HG03575 (cell line): ENCODE data around the gene PRAC2.
"Not testable (repeated sequence)": the region's sequence is repeated elsewhere in the genome, so short reads cannot be mapped to it uniquely, and the experiment has no call there.

Experiments
- ATAC-seq: cut with Tn5 transposase; IDR thresholded peaks from one replicate; pipeline ENCODE4 v1.9.1; 2021; ENCODE audit not compliant: unreplicated experiment, insufficient number of reproducible peaks, low FRiP score; ENCODE audit errors: extremely low read depth

Gene PRAC2

DNA sequence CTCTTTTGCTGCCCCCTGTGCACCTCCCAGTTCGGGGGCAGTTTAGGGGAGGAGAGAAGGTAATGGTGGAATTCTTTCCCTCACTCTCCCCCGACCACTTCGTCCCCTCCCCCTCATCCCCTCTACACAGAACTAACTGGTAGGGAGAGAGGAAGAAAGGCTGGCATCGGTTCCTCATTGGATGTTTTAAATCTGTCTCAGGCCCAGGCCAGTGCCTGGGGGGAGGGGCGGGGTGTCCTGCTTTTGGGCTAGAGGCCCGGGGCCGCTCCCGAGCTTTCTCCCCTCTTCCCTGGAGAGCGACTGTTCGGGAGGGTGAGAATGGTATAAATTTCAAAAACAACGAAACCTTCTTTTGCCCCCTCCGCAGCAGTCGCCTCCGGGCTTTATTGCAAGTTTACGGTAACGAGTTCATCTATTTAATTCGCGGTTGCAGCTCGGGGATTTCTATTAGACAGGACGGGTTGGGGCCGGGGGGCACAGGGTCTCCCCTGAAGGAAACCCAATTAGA lies at the start of gene PRAC2:
TSS of gene PRAC2 (plus strand) at position 271 of the 508 bp plus-strand sequence. CDS start 1,226 bp downstream, outside the sequence.
- ATAC-seq = no peak

DNA sequence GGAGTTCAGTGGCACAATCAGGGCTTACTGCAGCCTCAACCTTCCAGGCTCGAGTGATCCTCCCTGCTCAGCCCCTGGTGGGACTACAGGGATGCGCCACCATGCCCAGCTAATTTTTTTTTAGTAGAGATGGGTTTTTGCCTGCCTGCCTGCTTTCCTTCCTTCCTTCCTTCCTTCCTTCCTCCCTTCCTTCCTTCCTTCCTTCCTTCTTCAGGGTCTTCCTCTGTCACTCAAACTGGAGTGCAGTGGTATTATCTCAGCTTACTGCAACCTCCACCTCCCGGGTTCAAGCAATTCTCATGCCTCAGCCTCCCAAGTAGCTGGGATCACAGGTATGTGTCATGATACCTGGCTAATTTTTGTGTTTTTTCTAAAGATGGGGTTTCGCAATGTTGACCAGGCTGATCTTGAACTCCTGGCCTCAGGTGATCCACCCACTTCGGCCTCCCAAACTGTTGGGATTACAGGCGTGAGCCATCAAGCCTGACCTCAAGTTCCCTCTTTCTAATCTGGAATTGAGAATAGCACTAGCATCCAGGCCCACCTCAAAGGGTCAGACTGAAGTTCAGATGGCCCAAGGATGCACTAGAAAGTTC lies 45.9 kb upstream of the PRAC2 start:
- no peak for ATAC-seq

- no peak for ATAC-seq
Measured at GRCh38 chr17:48678141-48678971, 44.6 kb upstream of the PRAC2 start.

DNA sequence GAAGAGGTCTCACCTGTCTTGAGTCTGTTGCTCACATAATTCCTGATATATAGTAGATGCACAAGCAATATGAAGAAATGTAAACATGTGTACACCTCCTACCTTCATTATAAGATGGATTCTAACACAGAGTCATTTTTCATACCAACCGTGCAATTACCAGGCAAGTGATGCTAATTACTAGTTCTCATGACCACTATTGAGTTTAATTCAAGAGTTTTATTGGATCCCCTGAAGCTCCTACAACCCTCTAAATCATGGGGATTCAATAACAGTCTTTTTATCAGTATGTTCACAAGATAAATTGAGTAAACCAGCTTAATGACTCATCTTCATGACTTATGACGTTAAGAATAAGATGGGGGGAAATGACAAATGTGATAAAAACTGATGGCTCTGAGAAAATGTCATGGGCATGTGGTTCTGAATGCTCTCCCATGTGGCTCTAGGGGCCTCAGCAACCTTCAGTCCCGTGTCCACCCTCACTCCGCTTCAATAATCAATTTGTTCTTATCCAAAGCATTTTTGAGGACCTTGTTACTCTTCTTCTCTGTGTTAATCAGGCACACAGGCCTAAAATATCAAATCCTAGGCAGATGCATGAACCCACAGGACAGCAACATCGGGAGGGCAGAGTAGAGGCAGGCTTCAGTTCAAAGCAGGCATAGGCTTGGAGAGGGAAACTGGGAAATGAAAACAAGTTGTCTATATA lies 43.4 kb upstream of the PRAC2 start:
- ATAC-seq = no peak

DNA sequence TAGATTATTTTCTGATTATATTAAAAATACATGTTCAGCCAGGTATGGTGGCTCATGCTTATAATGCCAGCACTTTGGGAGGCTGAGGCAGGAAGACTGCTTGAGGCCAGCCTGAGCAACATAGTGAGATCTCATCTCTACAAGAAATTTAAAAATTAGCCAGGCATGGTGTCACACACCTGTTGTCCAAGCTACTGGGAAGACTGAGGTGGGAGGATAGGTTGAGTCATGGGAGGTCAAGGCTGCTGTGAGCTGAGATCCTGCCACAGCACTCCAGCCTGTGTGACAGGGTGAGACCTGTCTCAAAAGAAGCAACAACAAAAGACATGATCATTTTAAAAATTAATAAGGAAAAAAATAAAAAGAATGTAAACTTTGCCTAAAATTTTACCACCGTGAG lies 41.4 kb upstream of the PRAC2 start:
- ATAC-seq = no peak

GRCh38 chr17:48690655-48691054 lies 32.3 kb upstream of the PRAC2 start:
- no peak for ATAC-seq

GRCh38 chr17:48692049-48692448 lies 30.9 kb upstream of the PRAC2 start:
- ATAC-seq = no peak

- no peak for ATAC-seq
Measured at GRCh38 chr17:48693178-48693577, 29.8 kb upstream of the PRAC2 start.

DNA sequence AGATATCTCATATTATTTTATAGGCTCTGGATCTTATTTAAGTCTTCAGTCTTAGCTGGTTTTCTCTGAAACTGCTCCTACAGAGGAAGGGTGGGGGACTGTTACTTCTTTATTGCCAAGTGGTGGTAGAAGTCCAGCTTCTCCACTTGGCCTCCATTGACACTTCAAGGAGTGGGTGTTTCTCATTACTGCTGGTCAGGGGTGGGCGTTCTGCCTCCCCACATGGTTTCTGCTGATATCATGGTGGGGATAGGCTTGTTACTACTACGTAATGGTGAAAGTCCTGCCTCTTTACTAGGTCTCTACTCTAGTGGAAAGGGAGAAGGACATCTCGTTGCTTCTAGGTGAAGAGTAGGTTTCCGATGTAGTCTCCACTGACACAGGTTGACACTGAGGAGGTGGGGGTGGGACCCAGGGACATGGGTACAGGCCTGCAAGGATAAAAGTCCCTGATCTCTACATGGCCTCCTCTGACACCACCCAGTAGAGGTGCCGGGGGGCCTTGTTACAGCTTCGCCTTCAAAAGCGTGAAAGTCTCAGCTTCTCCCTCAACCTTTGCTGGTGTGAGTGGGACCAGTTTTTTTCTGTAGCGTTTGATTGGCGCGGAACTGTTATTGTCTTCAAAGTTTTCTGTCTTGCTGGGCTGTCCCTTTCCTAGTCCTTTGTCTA lies 21.0 kb upstream of the PRAC2 start:
- no peak for ATAC-seq

DNA sequence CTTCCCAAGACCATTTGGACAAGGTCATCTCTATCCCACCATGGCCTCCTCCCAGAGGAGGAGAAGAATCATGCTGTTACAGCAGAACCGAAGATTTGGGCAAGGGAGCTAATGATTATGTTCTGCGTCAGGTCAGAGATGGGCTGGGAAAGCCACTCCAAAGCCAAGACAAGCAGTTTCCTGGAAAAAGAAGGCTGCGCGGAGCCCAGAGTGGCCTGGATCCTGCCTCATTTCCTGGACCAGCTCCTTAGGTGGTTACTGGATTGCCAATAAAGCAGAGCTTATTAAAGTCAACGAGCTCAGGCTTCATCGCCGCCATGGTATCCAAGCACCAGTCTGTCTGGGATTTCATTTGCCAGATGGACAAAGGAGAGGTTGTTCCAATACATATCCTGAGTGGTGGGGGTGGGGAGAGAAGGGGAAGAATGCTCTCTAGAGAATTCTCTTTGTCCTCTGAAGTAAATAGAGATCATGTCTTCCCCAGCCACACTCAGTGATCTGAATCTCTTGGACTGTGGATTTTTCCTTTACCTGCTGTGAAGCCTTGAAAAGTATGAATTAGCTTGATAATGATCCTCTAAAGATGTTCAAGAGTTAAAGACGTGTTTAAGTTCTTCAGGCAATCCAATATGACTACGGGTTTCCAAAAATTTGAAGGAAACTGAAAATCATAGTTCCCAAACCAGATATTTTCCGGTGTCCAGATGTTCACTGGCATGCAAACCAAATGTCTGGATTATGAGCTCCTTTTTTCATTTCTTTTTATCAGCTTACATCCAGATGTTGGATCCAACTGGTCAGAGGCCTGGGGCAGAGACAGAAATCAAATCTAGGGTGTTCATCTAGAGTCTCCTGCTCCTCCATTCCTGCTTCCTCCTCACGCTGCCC lies 18.4 kb upstream of the PRAC2 start:
- ATAC-seq = no peak

GRCh38 chr17:48711128-48711527 lies 11.9 kb upstream of the PRAC2 start:
- ATAC-seq = no peak

GRCh38 chr17:48715496-48716399 lies 7.2 kb upstream of the PRAC2 start:
- ATAC-seq = no peak

DNA sequence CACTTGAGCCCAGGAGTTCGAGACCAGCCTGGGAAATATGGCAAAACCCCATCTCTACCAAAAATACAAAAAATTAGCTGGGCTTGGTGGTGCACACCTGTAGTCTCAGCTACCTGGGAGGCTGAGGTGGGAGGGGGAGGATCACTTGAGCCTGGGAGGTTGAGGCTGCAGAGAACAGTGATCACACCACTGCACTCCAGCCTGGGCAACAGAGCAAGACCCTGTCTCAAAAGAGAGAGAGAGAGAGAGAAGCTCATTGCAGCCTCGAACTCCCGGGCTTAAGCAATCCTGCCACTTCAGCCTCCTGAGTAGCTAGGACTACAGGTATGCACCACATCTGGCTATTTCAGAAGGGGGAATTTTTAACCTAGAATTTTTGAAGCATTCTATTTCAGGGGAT lies 6.4 kb upstream of the PRAC2 start:
- ATAC-seq = not testable (repeated sequence)

DNA sequence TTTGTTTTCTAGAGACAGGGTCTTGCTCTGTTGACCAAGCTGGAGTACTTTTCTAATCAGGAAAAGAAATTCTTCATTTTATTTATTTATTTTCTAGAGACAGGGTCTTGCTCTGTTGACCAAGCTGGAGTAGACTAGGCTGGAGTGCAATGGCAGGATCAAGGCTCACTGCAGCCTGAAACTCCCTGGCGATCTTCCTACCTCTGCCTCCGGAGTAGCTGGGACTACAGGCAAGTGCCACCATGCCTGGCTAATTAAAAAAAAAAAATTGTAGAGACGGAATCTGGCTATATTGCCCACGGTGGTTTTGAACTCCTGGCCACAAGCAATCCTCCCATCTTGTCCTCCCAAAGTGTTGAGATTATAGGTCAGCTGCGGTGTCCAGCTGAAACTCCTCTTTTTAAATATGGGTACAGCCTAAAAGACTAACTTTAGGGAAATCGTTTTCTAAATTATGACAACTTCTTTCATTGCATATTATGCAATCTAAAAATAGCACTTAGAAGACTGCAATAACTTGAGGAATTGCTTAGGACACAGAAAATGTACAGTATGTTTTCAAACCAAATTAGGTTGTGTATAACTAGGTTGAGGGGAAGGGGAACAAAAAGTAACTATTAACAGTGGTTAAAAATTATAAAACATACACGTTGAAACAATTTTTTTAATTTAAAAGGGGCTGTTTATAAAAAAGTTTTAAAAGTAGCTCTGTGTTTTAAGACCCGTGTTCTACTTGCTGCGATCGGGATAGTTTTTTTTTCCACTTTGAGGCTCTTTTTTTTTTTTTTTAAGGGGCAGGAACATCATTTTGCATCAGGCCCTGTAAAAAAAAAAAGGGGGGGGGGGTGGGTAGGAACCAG lies 5.4 kb upstream of the PRAC2 start:
- no peak for ATAC-seq

GRCh38 chr17:48718227-48718760 lies 4.7 kb upstream of the PRAC2 start:
- ATAC-seq = no peak
